GM12878 (cell line): ENCODE results near the gene BAG1. TPM values are rescaled to one million over a fixed set of nuclear protein-coding genes. Genes with fewer than 3 reads are reported as not detected.

Experiments used
- ATAC-seq: fragments of 200-7000 bp; cut with Tn5 transposase; 3 replicates; pipeline ENCODE4 v1.9.1; 2020; ENCODE audit warnings: mild to moderate bottlenecking, moderate library complexity
- BruUV-seq: library from RNA; stranded (reverse); fragments of 400-500 nt; replicated peaks from 2 replicates; lab custom pipeline; 2021; lab: Mats Ljungman, UMichigan
- CTCF ChIA-PET: fragments of 300-600 bp; sonication (Branson Sonifier 250); formaldehyde crosslinking; extraction: SDS; loops from one replicate; lab custom pipeline; 2021; ENCODE audit warnings: inconsistent platforms; lab: Yijun Ruan, JAX
- POLR2A ChIA-PET: fragments of 350-600 bp; formaldehyde crosslinking; extraction: SDS; loops from one replicate; lab custom pipeline; 2021; ENCODE audit warnings: inconsistent platforms; lab: Charles Lee
- RAD21 ChIA-PET: fragments of 300-600 bp; sonication (Branson Sonifier 250); formaldehyde crosslinking; loops from one replicate; lab custom pipeline; 2023; ENCODE audit warnings: antibody characterized with exemption; ENCODE audit not compliant: unreplicated experiment; lab: Charles Lee
- SMC1A ChIA-PET: fragments of 300-600 bp; sonication (Branson Sonifier 250); formaldehyde crosslinking; loops from one replicate; lab custom pipeline; 2023; ENCODE audit not compliant: unreplicated experiment, uncharacterized antibody; lab: Charles Lee
- DNase-seq: peaks from one replicate; pipeline ENCODE4 v3.0.0-alpha.2; 2011; ENCODE audit warnings: low read depth, low spot score
- FAIRE-seq: peaks from 3 replicates; lab custom pipeline; 2011; peaks lifted over from hg19 to GRCh38; lab: Jason Lieb, UNC
- H2AFZ ChIP-seq: 2 replicates; pipeline ENCODE4 v1.6.0; 2011; ENCODE audit warnings: low read depth, low read length, control low read depth; ENCODE audit not compliant: control insufficient read depth
- H3K27ac ChIP-seq: 2 replicates; pipeline ENCODE4 v1.5.1; 2011; ENCODE audit warnings: control low read depth; ENCODE audit not compliant: control insufficient read depth, insufficient read depth
- H3K27me3 ChIP-seq, 2 experiments: replicated peaks in 1 of 2; 2 replicates each; pipeline versions ENCODE4 v1.6.0 to v1.6.1; 2011; ENCODE audit warnings: low read length in 1 of 2; ENCODE audit not compliant: control insufficient read depth in 2 of 2, insufficient read depth in 2 of 2
- H3K36me3 ChIP-seq, 2 experiments: 2 replicates each; pipeline ENCODE4 v1.5.1; 2011; ENCODE audit warnings: low read length in 1 of 2; ENCODE audit not compliant: control insufficient read depth in 2 of 2, insufficient read depth in 2 of 2
- H3K4me1 ChIP-seq: 2 replicates; pipeline ENCODE4 v1.6.1; 2011; ENCODE audit warnings: mild to moderate bottlenecking, low read length, moderate library complexity, mixed read lengths; ENCODE audit not compliant: control insufficient read depth, insufficient read depth
- H3K4me2 ChIP-seq: 2 replicates; pipeline ENCODE4 v1.6.0; 2011; ENCODE audit warnings: control low read depth; ENCODE audit not compliant: control insufficient read depth, insufficient read depth
- H3K4me3 ChIP-seq: fragments of 200-600 bp; sonication (generic); 2 replicates; pipeline ENCODE4 v1.5.1; 2016
- H3K79me2 ChIP-seq: 2 replicates; pipeline ENCODE4 v1.6.0; 2011; ENCODE audit warnings: low read length; ENCODE audit not compliant: control insufficient read depth, insufficient read depth
- H3K9ac ChIP-seq: 2 replicates; pipeline ENCODE4 v1.8.0; 2011; ENCODE audit warnings: low read length, control low read depth, mixed read lengths; ENCODE audit not compliant: control insufficient read depth, insufficient read depth
- H3K9me3 ChIP-seq: replicated peaks from 3 replicates; pipeline ENCODE4 v1.5.1; 2011; ENCODE audit warnings: mild to moderate bottlenecking, low read length; ENCODE audit not compliant: control insufficient read depth, insufficient read depth
- H4K20me1 ChIP-seq: 2 replicates; pipeline ENCODE4 v1.6.0; 2011; ENCODE audit not compliant: control insufficient read depth, insufficient read depth
- ASH2L ChIP-seq: fragments of 300-600, 200-600 bp; sonication (generic); IDR thresholded peaks from 2 replicates; pipeline ENCODE4 v1.6.1; 2017; ENCODE audit warnings: low read depth, mild to moderate bottlenecking, borderline replicate concordance
- CEBPB ChIP-seq, 2 experiments: fragments of 150-350 bp in 1 of 2; IDR thresholded peaks; 2 replicates each; pipeline ENCODE4 v1.6.1; 2012 to 2014; ENCODE audit warnings: low read depth in 2 of 2, low read length in 2 of 2, borderline replicate concordance in 1 of 2, inconsistent platforms in 1 of 2
- CEBPZ ChIP-seq: fragments of 150-350 bp; IDR thresholded peaks from 2 replicates; pipeline ENCODE4 v1.6.1; 2016; ENCODE audit warnings: low read depth, low read length
- CHD4 ChIP-seq: fragments of 200-600 bp; sonication (generic); IDR thresholded peaks from 2 replicates; pipeline ENCODE4 v1.6.1; 2016; ENCODE audit warnings: mild to moderate bottlenecking
- FOS ChIP-seq: IDR thresholded peaks from 3 replicates; pipeline ENCODE4 v1.6.1; 2011; ENCODE audit warnings: borderline replicate concordance; ENCODE audit not compliant: insufficient read length; ENCODE audit errors: extremely low read depth
- NBN ChIP-seq: fragments of 450-650 bp; IDR thresholded peaks from 2 replicates; pipeline ENCODE4 v1.6.1; 2016
- SREBF1 ChIP-seq: IDR thresholded peaks from 2 replicates; pipeline ENCODE4 v1.6.1; 2012; ENCODE audit warnings: mild to moderate bottlenecking, low read length
- SRF ChIP-seq, 2 experiments: IDR thresholded peaks; 2 replicates each; pipeline ENCODE4 v1.6.1; 2011; ENCODE audit warnings: low read depth in 2 of 2, low read length in 2 of 2, mild to moderate bottlenecking in 1 of 2, moderate library complexity in 1 of 2
- WRNIP1 ChIP-seq: IDR thresholded peaks from 2 replicates; pipeline ENCODE4 v1.6.1; 2011; ENCODE audit warnings: low read depth, low read length, improper control_type of control experiment, borderline replicate concordance
- ZNF207 ChIP-seq: fragments of 450-650 bp; IDR thresholded peaks from 2 replicates; pipeline ENCODE4 v1.6.1; 2014; ENCODE audit warnings: antibody characterized with exemption, mild to moderate bottlenecking, borderline replicate concordance
- ZNF622 ChIP-seq: fragments of 450-650 bp; IDR thresholded peaks from 2 replicates; pipeline ENCODE4 v1.6.1; 2017; ENCODE audit warnings: mild to moderate bottlenecking, inconsistent platforms
- WGBS: methylation state at CpG from one replicate; pipeline ENCODE4 v1.1.6; 2016; ENCODE audit warnings: low lambda C conversion rate; ENCODE audit not compliant: insufficient replicate concordance, insufficient coverage; ENCODE audit errors: missing lambda C conversion rate; 5-methylcytosine and 5-hydroxymethylcytosine counted together
- in situ Hi-C: fragments of 300-500 bp; cut with MboI; formaldehyde crosslinking; loops from 9 replicates; pipeline ENCODE4 v1.14.3; 2018; ENCODE audit warnings: mixed read lengths
- intact Hi-C: fragments of 100-400 bp; cut with micrococcal nuclease; formaldehyde crosslinking; loops from one replicate; pipeline ENCODE4 v1.14.2; 2022; ENCODE audit not compliant: unreplicated experiment
- polyA plus RNA-seq, 11 experiments: library from polyadenylated mRNA; depleted of rRNA in 4 of 11; unstranded in 6 of 11; stranded (reverse) in 5 of 11; fragments of >200 nt; fragmentation: Nextera tagmentation in 4 of 11; fragmentation: Illumina TruSeq in 1 of 11; extraction: Ambion mirVana in 4 of 11; extraction: Trizol in 1 of 11; gene quantifications; 1 replicate in 1 of 11; 2 replicates in 10 of 11; pipeline versions ENCODE4 v1.2.1 to v1.2.3, GENCODE V29; 2011 to 2016; ENCODE audit warnings: inconsistent platforms in 2 of 11, missing spikeins in 2 of 11, low read depth in 1 of 11
- total RNA-seq, 4 experiments: library from RNA; depleted of rRNA in 3 of 4; stranded (reverse); fragments of >200 nt in 3 of 4; fragmentation: Illumina TruSeq in 1 of 4; extraction: Trizol in 1 of 4; gene quantifications; 2 replicates each; pipeline versions ENCODE4 v1.2.1 to v1.2.3, GENCODE V29; 2013 to 2021
- TF ChIP-seq, protein P1 (sequence below): IDR thresholded peaks from 2 replicates; pipeline ENCODE4 v1.6.1; 2011; ENCODE audit warnings: borderline replicate concordance, low read depth, mild to moderate bottlenecking, moderate library complexity, low read length; ENCODE audit not compliant: insufficient read depth, poor library complexity, severe bottlenecking

The BAG1 gene
- total and polyA plus RNA-seq, 10 of the 15 experiments (the other 5 are each of a cell fraction or from before 2014, with no cell fraction given): 11.6 to 135 (median 68.9) TPM

- no peak for ATAC-seq
- RAD21 ChIA-PET: no interaction called here
- Histone ChIP-seq H3K9me3 (no peaks in the 10 kb centered on the region), H3K4me2 (no peak overlapping the region), H3K4me1 (no peaks in the 10 kb centered on the region), H4K20me1 (no peaks in the 10 kb centered on the region), H3K27ac (no peak overlapping the region), H3K4me3 (no peak overlapping the region), H3K36me3 (no peaks in the 10 kb centered on the region), H3K79me2 (no peaks in the 10 kb centered on the region), H2AFZ (no peak overlapping the region), H3K9ac (no peak overlapping the region), H3K27me3 (no peaks in the 10 kb centered on the region; a peak in 1 of 4 replicates)
- WGBS: 64% methylated on average over 4 of the region's 4 CpGs
- intact Hi-C loops (no loop called here), in situ Hi-C loops (no loop called here)
- no peak for FAIRE-seq
- POLR2A ChIA-PET: no interaction called here
- no peak for DNase-seq
- TF ChIP-seq ZNF207 (no peak), FOS (no peak), WRNIP1 (no peak), SRF (IDR thresholded peaks at IDR 0.05; ENCODE audit: low read depth in 2 of 2, low read length in 2 of 2) (no peak), CHD4 (no peak), NBN (no peak), CEBPB (IDR thresholded peaks at IDR 0.05; ENCODE audit: borderline replicate concordance in 1 of 2, low read depth in 2 of 2, low read length in 2 of 2) (no peak), SREBF1 (no peak), ASH2L (no peak), ZNF622 (no peak), CEBPZ (no peak)
- TF ChIP-seq, protein P1, sequence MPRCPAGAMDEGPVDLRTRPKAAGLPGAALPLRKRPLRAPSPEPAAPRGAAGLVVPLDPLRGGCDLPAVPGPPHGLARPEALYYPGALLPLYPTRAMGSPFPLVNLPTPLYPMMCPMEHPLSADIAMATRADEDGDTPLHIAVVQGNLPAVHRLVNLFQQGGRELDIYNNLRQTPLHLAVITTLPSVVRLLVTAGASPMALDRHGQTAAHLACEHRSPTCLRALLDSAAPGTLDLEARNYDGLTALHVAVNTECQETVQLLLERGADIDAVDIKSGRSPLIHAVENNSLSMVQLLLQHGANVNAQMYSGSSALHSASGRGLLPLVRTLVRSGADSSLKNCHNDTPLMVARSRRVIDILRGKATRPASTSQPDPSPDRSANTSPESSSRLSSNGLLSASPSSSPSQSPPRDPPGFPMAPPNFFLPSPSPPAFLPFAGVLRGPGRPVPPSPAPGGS: no peak
- no TSS peak for BruUV-seq
- SMC1A ChIA-PET: no interaction called here
- CTCF ChIA-PET: interaction anchor here (0.5 to 0.8 kb wide), 4 partner anchors 15 to 137 kb away, joined by 3 to 4 read pairs (median 4); no protein-coding TSS in a partner anchor
Observed at GRCh38 chr9:33210006-33210715, 54.3 kb downstream of the BAG1 start.
